ENCODE measurements around the gene HBA1.
"Not testable (repeated sequence)": the region's sequence is repeated elsewhere in the genome, so short reads cannot be mapped to it uniquely, and the experiment has no call there.

DNA sequence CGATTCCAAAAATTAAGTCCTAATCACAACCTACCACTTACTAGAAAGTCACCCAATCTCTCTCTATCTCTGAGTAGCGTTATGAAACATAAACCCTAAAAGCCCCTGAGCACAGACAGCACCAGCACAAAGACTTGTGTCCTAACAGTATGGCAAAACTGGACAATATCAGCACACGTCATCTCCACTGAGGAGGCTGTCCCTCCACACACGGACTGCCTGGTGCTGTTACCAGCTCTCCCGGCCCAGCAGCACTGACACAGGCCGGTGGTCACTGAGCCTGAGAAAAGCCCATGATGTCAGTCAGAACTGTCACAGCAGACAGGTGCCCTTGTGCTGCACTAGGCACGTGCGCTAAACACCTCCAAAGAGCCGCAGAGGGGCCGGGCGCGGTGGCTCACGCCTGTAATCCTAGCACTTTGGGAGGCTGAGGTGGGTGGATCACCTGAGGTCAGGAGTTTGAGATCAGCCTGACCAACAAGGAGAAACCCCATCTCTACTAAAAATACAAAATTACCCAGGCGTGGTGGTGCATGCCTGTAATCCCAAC is 35.2 kb downstream of the HBA1 start:
- not testable (repeated sequence) for TF ChIP-seq POLR2A (IDR thresholded peaks at IDR 0.05; ENCODE audit: low read depth, low read length); POLR2AphosphoS5 (IDR thresholded peaks at IDR 0.05; ENCODE audit: low read depth, low read length); PAX5 (IDR thresholded peaks at IDR 0.05; ENCODE audit: insufficient read depth, low read length, severe bottlenecking); POU2F2 (IDR thresholded peaks at IDR 0.05; ENCODE audit: low read depth, low read length); TAF1 (IDR thresholded peaks at IDR 0.05; ENCODE audit: low read depth, low read length)

Data from GM12891 (cell line).